CD14-positive monocyte (primary cell): ENCODE results near the gene PLCD3. TPM values are rescaled to one million over a fixed set of nuclear protein-coding genes. Genes with fewer than 3 reads are reported as not detected.
A peak's percentile ranks its signal among the peaks of the same experiment; 100 is the strongest.

ENCODE experiments used
- DNase-seq, 3 donors: peaks; one replicate each; pipeline ENCODE4 v3.0.0-alpha.2; 2011 to 2022
- H2AFZ ChIP-seq: 2 replicates; pipeline ENCODE4 v1.6.0; 2012; ENCODE audit warnings: mild to moderate bottlenecking, low read depth, low read length, inconsistent platforms; ENCODE audit not compliant: insufficient read depth, poor library complexity, severe bottlenecking
- H3K27ac ChIP-seq, 2 donors: 1 replicate in 1 of 2; 2 replicates in 1 of 2; pipeline ENCODE4 v1.5.1; 2012 to 2013; ENCODE audit warnings: low read length in 2 of 2, control low read depth in 1 of 2, inconsistent platforms in 1 of 2, low read depth in 1 of 2, mild to moderate bottlenecking in 1 of 2
- H3K27me3 ChIP-seq, 2 donors: one replicate each; pipeline versions ENCODE4 v1.6.0 to v1.6.1; 2011 to 2013; ENCODE audit warnings: low read length in 2 of 2; ENCODE audit not compliant: control insufficient read depth in 2 of 2, insufficient read depth in 2 of 2
- H3K36me3 ChIP-seq, 2 donors: replicated peaks in 1 of 2; 1 replicate in 1 of 2; 2 replicates in 1 of 2; pipeline versions ENCODE4 v1.5.1 to v1.6.1; 2012 to 2013; ENCODE audit warnings: low read length in 2 of 2, control low read depth in 1 of 2, inconsistent platforms in 1 of 2, mild to moderate bottlenecking in 1 of 2; ENCODE audit not compliant: insufficient read depth in 2 of 2, control insufficient read depth in 1 of 2
- H3K4me1 ChIP-seq, 2 donors: 1 replicate in 1 of 2; 2 replicates in 1 of 2; pipeline versions ENCODE4 v1.5.1 to v1.6.1; 2012 to 2013; ENCODE audit warnings: low read length in 2 of 2, control low read depth in 1 of 2, inconsistent platforms in 1 of 2, mild to moderate bottlenecking in 1 of 2, moderate library complexity in 1 of 2; ENCODE audit not compliant: insufficient read depth in 2 of 2, control insufficient read depth in 1 of 2
- H3K4me2 ChIP-seq: replicated peaks from 2 replicates; pipeline ENCODE3; 2012; ENCODE audit warnings: low read length, moderate library complexity, mild to moderate bottlenecking; ENCODE audit not compliant: poor library complexity, severe bottlenecking; ENCODE audit errors: extremely low read depth
- H3K4me3 ChIP-seq, 3 experiments: fragments of 200-600 bp in 1 of 3; sonication (generic) in 1 of 3; replicated peaks in 1 of 3; 1 replicate in 2 of 3; 2 replicates in 1 of 3; pipeline ENCODE4 v1.5.1; 2011 to 2013; ENCODE audit warnings: low read length in 3 of 3, mild to moderate bottlenecking in 3 of 3, control low read depth in 2 of 3, low read depth in 2 of 3, inconsistent platforms in 1 of 3, moderate library complexity in 1 of 3
- H3K79me2 ChIP-seq: 2 replicates; pipeline ENCODE4 v1.6.0; 2012; ENCODE audit warnings: mild to moderate bottlenecking, control low read depth, inconsistent platforms, low read length, moderate library complexity; ENCODE audit not compliant: insufficient read depth
- H3K9ac ChIP-seq: 2 replicates; pipeline ENCODE4 v1.6.0; 2017; ENCODE audit warnings: low read length, mild to moderate bottlenecking; ENCODE audit not compliant: insufficient read depth, poor library complexity, severe bottlenecking
- H3K9me3 ChIP-seq, 2 donors: replicated peaks in 1 of 2; 1 replicate in 1 of 2; 2 replicates in 1 of 2; pipeline versions ENCODE4 v1.5.1 to v1.6.1; 2012 to 2013; ENCODE audit warnings: low read length in 2 of 2, control low read depth in 1 of 2; ENCODE audit not compliant: control insufficient read depth in 1 of 2, insufficient read depth in 1 of 2
- H4K20me1 ChIP-seq: 2 replicates; pipeline ENCODE4 v1.6.0; 2012; ENCODE audit warnings: mild to moderate bottlenecking, low read length, control low read depth, moderate library complexity; ENCODE audit not compliant: insufficient read depth
- H3K27ac Mint-ChIP-seq, 7 donors: one replicate each; pipeline ENCODE4 v1.8.0; 2020; ENCODE audit warnings: mild to moderate bottlenecking in 7 of 7, mixed read lengths in 7 of 7, moderate library complexity in 6 of 7, inconsistent platforms in 2 of 7
- H3K27me3 Mint-ChIP-seq, 3 donors: one replicate each; pipeline ENCODE4 v1.8.0; 2021 to 2022; ENCODE audit warnings: low read depth in 3 of 3, mild to moderate bottlenecking in 3 of 3, mixed read lengths in 3 of 3, moderate library complexity in 3 of 3, inconsistent platforms in 1 of 3
- H3K36me3 Mint-ChIP-seq, 2 donors: one replicate each; pipeline ENCODE4 v1.8.0; 2020; ENCODE audit warnings: mixed read lengths in 2 of 2, inconsistent platforms in 1 of 2, mild to moderate bottlenecking in 1 of 2
- H3K4me1 Mint-ChIP-seq: one replicate; pipeline ENCODE4 v1.8.0; 2020; ENCODE audit warnings: mild to moderate bottlenecking, mixed read lengths
- H3K4me3 Mint-ChIP-seq, 2 donors: one replicate each; pipeline ENCODE4 v1.8.0; 2020; ENCODE audit warnings: mild to moderate bottlenecking in 2 of 2, mixed read lengths in 2 of 2, moderate library complexity in 1 of 2
- H3K9me3 Mint-ChIP-seq, 7 donors: one replicate each; pipeline ENCODE4 v1.8.0; 2020 to 2022; ENCODE audit warnings: mixed read lengths in 7 of 7, mild to moderate bottlenecking in 6 of 7, moderate library complexity in 6 of 7, inconsistent platforms in 2 of 7
- WGBS: methylation state at CpG from one replicate; pipeline ENCODE4 v1.1.5; 2013; ENCODE audit warnings: missing lambda C conversion rate; ENCODE audit not compliant: insufficient coverage; 5-methylcytosine and 5-hydroxymethylcytosine counted together
- intact Hi-C, 2 donors: fragments of 100-400 bp; cut with micrococcal nuclease; formaldehyde crosslinking; loops; one replicate each; pipeline versions ENCODE4 v1.15.0 to v1.15.1; 2023
- polyA plus RNA-seq, 3 donors: library from polyadenylated mRNA; depleted of rRNA in 1 of 3; unstranded in 2 of 3; stranded (reverse) in 1 of 3; fragments of 300-500 nt in 2 of 3; fragments of >200 nt in 1 of 3; fragmentation: Illumina TruSeq in 2 of 3; gene quantifications; 1 replicate in 2 of 3; 2 replicates in 1 of 3; pipeline ENCODE4 v1.2.3, GENCODE V29; 2012 to 2021
- TF ChIP-seq, protein P1 (sequence below): fragments of 200-600 bp; IDR thresholded peaks from one replicate; pipeline ENCODE4 v1.8.0; 2022; ENCODE audit warnings: antibody characterized with exemption, mild to moderate bottlenecking

The PLCD3 gene
- polyA plus RNA-seq, 3 donors: 0.97 to 25.8 (median 2.5) TPM

DNA sequence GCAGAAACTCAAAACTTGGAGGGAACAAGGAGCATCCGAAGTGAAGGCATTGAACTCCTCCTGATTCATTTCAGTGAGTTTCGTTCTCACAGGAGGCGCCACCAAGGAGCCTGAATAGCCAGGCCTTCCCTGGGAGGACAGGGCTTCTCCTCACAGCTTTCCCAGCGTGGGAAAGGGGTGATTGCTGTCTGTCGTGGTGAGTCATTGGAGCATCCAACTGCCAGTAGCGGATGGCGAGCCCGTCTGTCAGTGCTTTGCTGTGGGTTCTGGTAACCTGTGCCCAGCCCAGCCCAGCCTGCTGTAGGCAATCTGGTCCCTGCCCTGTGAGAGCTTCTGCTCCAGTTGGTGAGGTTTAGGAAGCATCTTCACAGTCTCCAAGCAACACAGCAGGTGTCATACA, 28.3 kb downstream of the PLCD3 start:
- 95% methylated on average over 8 of the region's 8 CpGs for WGBS
- H3K27me3 ChIP-seq: no peaks in the 10 kb centered on the region
- Mint-ChIP-seq H3K4me3 (no peak overlapping the region), H3K27me3 (peaks cover 0 to 1% (median 0%) of the 10 kb centered on the region in 3 donors), H3K4me1 (no peaks in the 10 kb centered on the region), H3K9me3 (no peaks in the 10 kb centered on the region), H3K27ac (peak overlapping the region in 1 of 7 donors; percentile 21), H3K36me3 (peaks cover 81 to 97% of the 10 kb centered on the region in 2 donors)
- TF ChIP-seq, protein P1, sequence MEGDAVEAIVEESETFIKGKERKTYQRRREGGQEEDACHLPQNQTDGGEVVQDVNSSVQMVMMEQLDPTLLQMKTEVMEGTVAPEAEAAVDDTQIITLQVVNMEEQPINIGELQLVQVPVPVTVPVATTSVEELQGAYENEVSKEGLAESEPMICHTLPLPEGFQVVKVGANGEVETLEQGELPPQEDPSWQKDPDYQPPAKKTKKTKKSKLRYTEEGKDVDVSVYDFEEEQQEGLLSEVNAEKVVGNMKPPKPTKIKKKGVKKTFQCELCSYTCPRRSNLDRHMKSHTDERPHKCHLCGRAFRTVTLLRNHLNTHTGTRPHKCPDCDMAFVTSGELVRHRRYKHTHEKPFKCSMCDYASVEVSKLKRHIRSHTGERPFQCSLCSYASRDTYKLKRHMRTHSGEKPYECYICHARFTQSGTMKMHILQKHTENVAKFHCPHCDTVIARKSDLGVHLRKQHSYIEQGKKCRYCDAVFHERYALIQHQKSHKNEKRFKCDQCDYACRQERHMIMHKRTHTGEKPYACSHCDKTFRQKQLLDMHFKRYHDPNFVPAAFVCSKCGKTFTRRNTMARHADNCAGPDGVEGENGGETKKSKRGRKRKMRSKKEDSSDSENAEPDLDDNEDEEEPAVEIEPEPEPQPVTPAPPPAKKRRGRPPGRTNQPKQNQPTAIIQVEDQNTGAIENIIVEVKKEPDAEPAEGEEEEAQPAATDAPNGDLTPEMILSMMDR: no peak
- no peak overlapping the region for H3K9ac ChIP-seq
- H2AFZ ChIP-seq: no peak overlapping the region
- H3K4me1 ChIP-seq: no peaks in the 10 kb centered on the region
- H3K4me3 ChIP-seq: no peak overlapping the region
- H4K20me1 ChIP-seq: peaks cover 52% of the 10 kb centered on the region
- H3K4me2 ChIP-seq: no peak overlapping the region
- H3K9me3 ChIP-seq: no peaks in the 10 kb centered on the region
- no peaks in the 10 kb centered on the region for H3K79me2 ChIP-seq
- no peak for DNase-seq
- H3K36me3 ChIP-seq: peaks cover 86 to 94% of the 10 kb centered on the region in 2 donors
- no peak overlapping the region for H3K27ac ChIP-seq
- intact Hi-C loops: no loop called here

DNA sequence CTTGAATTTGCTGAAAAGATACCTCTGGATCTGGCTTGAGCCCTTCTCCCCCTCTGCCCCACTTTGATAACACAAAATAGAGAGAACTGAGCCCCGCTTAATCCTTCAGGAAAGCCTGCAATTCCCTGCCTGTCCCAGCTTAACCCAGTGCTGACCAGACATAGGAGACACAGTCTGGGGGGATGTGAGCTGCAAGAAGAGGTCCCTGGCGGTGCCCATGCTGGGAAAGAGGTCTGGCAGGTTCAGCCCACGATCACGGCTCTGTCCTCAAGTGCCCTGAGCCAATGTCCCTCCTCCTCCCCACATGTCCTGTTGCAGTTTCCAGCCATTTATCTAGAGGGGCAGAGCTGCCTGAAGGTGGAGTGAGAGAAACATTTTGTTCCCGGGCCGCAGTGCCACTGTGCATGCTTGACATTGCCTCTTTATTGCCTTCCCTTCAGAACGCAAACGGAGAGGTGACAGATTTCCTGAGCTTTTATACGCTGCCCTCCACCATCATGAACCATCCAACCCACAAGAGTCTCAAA, 29.0 kb downstream of the PLCD3 start:
- Histone ChIP-seq H4K20me1 (peaks cover 52% of the 10 kb centered on the region), H3K36me3 (peaks cover 87 to 94% of the 10 kb centered on the region in 2 donors), H3K79me2 (no peaks in the 10 kb centered on the region), H3K27ac (no peak overlapping the region), H3K9me3 (no peaks in the 10 kb centered on the region), H3K4me1 (no peaks in the 10 kb centered on the region), H3K27me3 (no peaks in the 10 kb centered on the region), H2AFZ (no peak overlapping the region), H3K4me3 (no peak overlapping the region), H3K4me2 (no peak overlapping the region), H3K9ac (no peak overlapping the region)
- TF ChIP-seq, protein P1: no peak
- Mint-ChIP-seq H3K4me1 (no peaks in the 10 kb centered on the region), H3K27me3 (peaks cover 0 to 1% (median 0%) of the 10 kb centered on the region in 3 donors), H3K36me3 (peaks cover 84 to 97% of the 10 kb centered on the region in 2 donors), H3K27ac (peak overlapping the region in 2 of 7 donors; percentile 22 to 27), H3K9me3 (no peaks in the 10 kb centered on the region), H3K4me3 (no peak overlapping the region)
- 97% methylated on average over 4 of the region's 9 CpGs for WGBS
- intact Hi-C loops: no loop called here
- no peak for DNase-seq
